ENCODE measurements around the gene MACROH2A1.

MACROH2A1 gene

GRCh38 chr5:135384898-135385297 lies 14.1 kb downstream of the MACROH2A1 start:
- no peak overlapping the region for H3K4me3 ChIP-seq (ENCODE audit: low read length)
- no peak for TF ChIP-seq ZNF274 (IDR thresholded peaks at IDR 0.05; ENCODE audit: low read depth, low read length)

- H3K4me3 ChIP-seq (ENCODE audit: low read length) = no peak overlapping the region
- TF ChIP-seq ZNF274 (IDR thresholded peaks at IDR 0.05; ENCODE audit: low read depth, low read length) = no peak
Measured at GRCh38 chr5:135383803-135384495, 15.1 kb downstream of the MACROH2A1 start.

- no peak overlapping the region for H3K4me3 ChIP-seq (ENCODE audit: low read length)
- TF ChIP-seq ZNF274 (IDR thresholded peaks at IDR 0.05; ENCODE audit: low read depth, low read length) = no peak
Measured at GRCh38 chr5:135382981-135383380, 16.1 kb downstream of the MACROH2A1 start.

GRCh38 chr5:135382106-135382790 lies 16.8 kb downstream of the MACROH2A1 start:
- no peak for TF ChIP-seq ZNF274 (IDR thresholded peaks at IDR 0.05; ENCODE audit: low read depth, low read length)
- H3K4me3 ChIP-seq (ENCODE audit: low read length) = no peak overlapping the region

GRCh38 chr5:135379046-135379654 lies 19.9 kb downstream of the MACROH2A1 start:
- TF ChIP-seq ZNF274 (IDR thresholded peaks at IDR 0.05; ENCODE audit: low read depth, low read length) = no peak
- no peak overlapping the region for H3K4me3 ChIP-seq (ENCODE audit: low read length)

GRCh38 chr5:135377751-135378680 lies 21.0 kb downstream of the MACROH2A1 start:
- TF ChIP-seq ZNF274 (IDR thresholded peaks at IDR 0.05; ENCODE audit: low read depth, low read length) = no peak
- no peak overlapping the region for H3K4me3 ChIP-seq (ENCODE audit: low read length)

- no peak for TF ChIP-seq ZNF274 (IDR thresholded peaks at IDR 0.05; ENCODE audit: low read depth, low read length)
- H3K4me3 ChIP-seq (ENCODE audit: low read length) = no peak overlapping the region
Measured at GRCh38 chr5:135376961-135377624, 21.9 kb downstream of the MACROH2A1 start.

GRCh38 chr5:135375040-135375793 lies 23.8 kb downstream of the MACROH2A1 start:
- H3K4me3 ChIP-seq (ENCODE audit: low read length) = no peak overlapping the region
- no peak for TF ChIP-seq ZNF274 (IDR thresholded peaks at IDR 0.05; ENCODE audit: low read depth, low read length)

GRCh38 chr5:135373736-135374515 lies 25.1 kb downstream of the MACROH2A1 start:
- H3K4me3 ChIP-seq (ENCODE audit: low read length) = no peak overlapping the region
- no peak for TF ChIP-seq ZNF274 (IDR thresholded peaks at IDR 0.05; ENCODE audit: low read depth, low read length)

- TF ChIP-seq ZNF274 (IDR thresholded peaks at IDR 0.05; ENCODE audit: low read depth, low read length) = no peak
- H3K4me3 ChIP-seq (ENCODE audit: low read length) = no peak overlapping the region
Measured at GRCh38 chr5:135372654-135373381, 26.2 kb downstream of the MACROH2A1 start.

- no peak for TF ChIP-seq ZNF274 (IDR thresholded peaks at IDR 0.05; ENCODE audit: low read depth, low read length)
- no peak overlapping the region for H3K4me3 ChIP-seq (ENCODE audit: low read length)
Measured at GRCh38 chr5:135371622-135372232, 27.3 kb downstream of the MACROH2A1 start.
